MM.1S (cell line): ENCODE data around the gene PGGT1B.

ENCODE experiments used
- CTCF ChIP-seq: fragments of 300-600 bp; sonication (generic); IDR thresholded peaks from 2 replicates; pipeline ENCODE4 v1.5.1; 2016; ENCODE audit warnings: antibody characterized with exemption, low read length, mixed read lengths
- EZH2 ChIP-seq: fragments of 300-600 bp; sonication (generic); optimal IDR thresholded peaks from 2 replicates; pipeline ENCODE3; 2017; ENCODE audit warnings: low read depth, mild to moderate bottlenecking, antibody characterized with exemption, low read length, mixed read lengths

GRCh38 chr5:115165790-115166189 is 96.9 kb downstream of the PGGT1B start:
- no peak for TF ChIP-seq CTCF
- no peak for TF ChIP-seq EZH2
